ENCODE data around the gene OSTC.

The OSTC gene

DNA sequence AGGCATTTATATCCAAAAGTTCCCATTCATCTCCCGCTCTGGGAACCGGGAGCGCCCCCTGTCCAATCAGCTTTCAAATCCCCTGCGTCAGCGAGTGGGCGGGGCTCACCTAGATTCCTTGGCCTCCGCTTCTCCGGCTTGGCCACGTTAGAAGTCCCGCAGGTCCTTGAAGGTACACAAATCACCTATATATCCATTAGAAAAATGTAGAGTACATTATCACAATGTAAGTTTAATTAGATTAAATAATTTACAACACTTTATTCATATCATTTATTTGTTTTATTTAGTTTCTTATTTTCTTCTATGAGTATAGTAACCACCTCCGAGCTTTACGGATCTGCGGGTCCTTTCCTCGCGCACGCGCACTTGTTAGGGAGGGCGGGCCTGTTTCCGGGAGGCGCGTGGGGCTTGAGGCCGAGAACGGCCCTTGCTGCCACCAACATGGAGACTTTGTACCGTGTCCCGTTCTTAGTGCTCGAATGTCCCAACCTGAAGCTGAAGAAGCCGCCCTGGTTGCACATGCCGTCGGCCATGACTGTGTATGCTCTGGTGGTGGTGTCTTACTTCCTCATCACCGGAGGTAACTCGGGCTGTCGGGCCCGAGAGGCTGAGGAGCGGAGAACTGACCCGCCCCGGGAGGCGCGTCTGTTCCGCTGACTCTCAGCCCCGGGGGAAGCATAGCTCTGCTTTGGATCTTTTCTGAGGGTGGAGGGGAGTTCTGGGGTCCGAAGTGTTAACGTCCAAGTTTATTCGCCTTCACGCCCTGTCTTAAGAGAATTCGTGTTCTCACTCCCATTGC lies at the start of gene OSTC:
TSS of gene OSTC (plus strand) at position 388 of the 802 bp plus-strand sequence. CDS start at position 445, 57 bp downstream.
- peak within 1 kb of the TSS; percentile 77 for H3K27ac ChIP-seq (ENCODE audit: low read depth, low read length)
- H3K79me2 ChIP-seq (ENCODE audit: control insufficient read depth, insufficient read depth, low read length, unreplicated experiment) = peaks cover 50% of the 10 kb centered on the region

DNA sequence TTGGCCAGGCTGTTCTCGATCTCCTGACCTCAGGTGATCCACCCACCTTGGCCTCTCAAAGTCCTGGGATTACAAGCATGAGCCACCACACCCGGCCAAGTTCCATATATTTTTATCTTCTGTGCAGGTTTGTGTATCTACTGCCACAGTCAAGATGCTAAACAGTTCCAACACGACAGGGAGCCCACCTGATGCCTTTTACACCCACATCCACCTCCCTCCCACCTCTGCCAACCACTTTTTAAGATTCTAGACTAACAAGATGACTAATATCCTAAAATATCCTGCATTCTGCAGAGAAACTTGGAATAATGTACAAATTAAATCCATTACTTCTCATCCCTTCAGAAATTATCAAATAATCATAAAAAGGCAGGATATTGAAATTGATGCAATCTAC lies 49.3 kb upstream of the OSTC start:
- no peaks in the 10 kb centered on the region for H3K36me3 ChIP-seq (ENCODE audit: insufficient read depth, low read length)
- H3K4me3 ChIP-seq (ENCODE audit: low read depth, low read length) = no peak overlapping the region
- no peak overlapping the region for H2AFZ ChIP-seq (ENCODE audit: low read length, unreplicated experiment)
- no peaks in the 10 kb centered on the region for H3K27me3 ChIP-seq (ENCODE audit: insufficient read depth, low read length)
- peaks cover 9% of the 10 kb centered on the region for H3K4me1 ChIP-seq (ENCODE audit: control insufficient read depth, insufficient read depth, low read length, unreplicated experiment)
- H3K79me2 ChIP-seq (ENCODE audit: control insufficient read depth, insufficient read depth, low read length, unreplicated experiment) = no peaks in the 10 kb centered on the region
- H3K27ac ChIP-seq (ENCODE audit: low read depth, low read length) = no peak overlapping the region

More for the DNA sequence above, at the start of gene OSTC:
- Histone ChIP-seq H2AFZ (ENCODE audit: low read length, unreplicated experiment) (peak within 1 kb of the TSS; percentile 95), H3K4me3 (ENCODE audit: low read depth, low read length) (peak within 1 kb of the TSS; percentile 97), H3K4me1 (ENCODE audit: control insufficient read depth, insufficient read depth, low read length, unreplicated experiment) (peaks cover 21% of the 10 kb centered on the region), H3K27me3 (ENCODE audit: insufficient read depth, low read length) (no peaks in the 10 kb centered on the region), H3K36me3 (ENCODE audit: insufficient read depth, low read length) (peaks cover 6% of the 10 kb centered on the region)

DNA sequence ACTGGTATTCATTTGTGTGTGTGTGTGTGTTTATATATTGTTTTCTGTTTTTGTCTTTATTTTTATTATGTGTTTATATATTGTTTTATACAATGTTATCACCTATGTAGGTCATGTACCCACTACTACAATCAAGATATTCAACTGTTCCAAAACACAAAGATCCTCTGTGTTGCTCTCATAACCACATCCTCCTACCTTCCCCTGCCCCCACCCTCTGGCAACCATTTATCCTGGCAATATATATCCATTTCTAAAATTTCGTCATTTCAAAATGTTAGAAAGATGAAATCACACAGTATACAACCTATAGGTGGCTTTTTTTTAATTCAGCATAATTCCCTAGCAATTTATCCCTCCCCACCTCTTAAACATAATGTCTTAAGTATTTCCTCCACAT lies 48.9 kb upstream of the OSTC start:
- no peaks in the 10 kb centered on the region for H3K36me3 ChIP-seq (ENCODE audit: insufficient read depth, low read length)
- H2AFZ ChIP-seq (ENCODE audit: low read length, unreplicated experiment) = no peak overlapping the region
- H3K27ac ChIP-seq (ENCODE audit: low read depth, low read length) = no peak overlapping the region
- H3K4me1 ChIP-seq (ENCODE audit: control insufficient read depth, insufficient read depth, low read length, unreplicated experiment) = peaks cover 7% of the 10 kb centered on the region
- H3K27me3 ChIP-seq (ENCODE audit: insufficient read depth, low read length) = no peaks in the 10 kb centered on the region
- no peaks in the 10 kb centered on the region for H3K79me2 ChIP-seq (ENCODE audit: control insufficient read depth, insufficient read depth, low read length, unreplicated experiment)
- no peak overlapping the region for H3K4me3 ChIP-seq (ENCODE audit: low read depth, low read length)

DNA sequence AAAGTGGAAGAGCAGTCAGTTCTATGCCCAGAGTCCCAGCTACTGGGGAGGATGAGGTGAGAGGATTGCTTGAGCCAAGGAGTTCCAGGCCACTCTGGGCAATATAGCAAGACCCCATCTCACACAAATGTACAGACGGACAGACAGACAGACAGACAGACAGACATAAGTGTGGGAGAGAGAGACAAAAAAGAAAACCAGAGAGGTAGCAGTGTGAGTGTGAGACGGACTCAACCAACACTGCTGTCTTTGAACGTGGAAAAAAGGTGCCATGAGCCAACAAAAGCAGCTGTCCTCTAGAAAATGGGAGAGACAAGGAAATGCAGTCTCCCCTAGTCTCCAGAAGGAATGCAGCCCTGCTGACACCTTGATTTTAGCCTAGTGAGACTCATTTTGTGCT lies 48.2 kb upstream of the OSTC start:
- Histone ChIP-seq H3K27ac (ENCODE audit: low read depth, low read length) (no peak overlapping the region), H3K4me3 (ENCODE audit: low read depth, low read length) (no peak overlapping the region), H2AFZ (ENCODE audit: low read length, unreplicated experiment) (no peak overlapping the region), H3K27me3 (ENCODE audit: insufficient read depth, low read length) (no peaks in the 10 kb centered on the region), H3K79me2 (ENCODE audit: control insufficient read depth, insufficient read depth, low read length, unreplicated experiment) (no peaks in the 10 kb centered on the region), H3K4me1 (ENCODE audit: control insufficient read depth, insufficient read depth, low read length, unreplicated experiment) (peaks cover 5% of the 10 kb centered on the region), H3K36me3 (ENCODE audit: insufficient read depth, low read length) (no peaks in the 10 kb centered on the region)

DNA sequence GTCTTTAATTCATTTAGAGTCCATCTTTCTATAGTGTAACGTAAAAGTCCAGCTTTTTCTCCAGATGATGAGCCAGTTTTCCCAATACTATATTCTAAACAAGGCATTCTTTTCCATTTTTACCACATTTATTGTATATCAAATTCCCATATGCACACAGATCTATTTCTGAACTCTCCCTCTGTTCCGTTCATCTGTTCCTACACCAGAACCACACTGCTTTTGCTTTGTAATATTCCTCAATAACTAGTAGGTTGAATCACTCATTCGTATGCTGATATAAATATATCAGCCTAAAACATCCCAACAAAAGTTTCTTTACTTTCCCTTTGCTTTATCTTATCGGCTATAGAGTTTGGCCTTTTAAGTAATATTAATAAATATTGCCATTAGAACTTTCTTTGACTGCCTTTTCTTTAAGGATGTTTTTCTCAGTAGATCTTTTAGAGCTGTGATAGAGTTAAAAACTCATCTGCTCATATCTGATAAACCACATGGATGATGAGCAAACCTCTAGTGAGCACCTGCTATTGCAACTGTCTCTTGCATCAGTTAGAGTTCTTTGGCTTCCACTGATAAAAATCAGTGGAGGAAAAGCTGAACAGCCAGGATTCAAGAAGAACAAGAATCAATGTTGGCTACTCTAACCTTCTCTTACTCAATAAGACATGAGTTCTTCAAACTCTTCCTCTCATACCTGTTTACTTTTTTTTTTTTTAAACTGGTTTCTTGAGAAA lies 43.2 kb upstream of the OSTC start:
- Histone ChIP-seq H3K4me3 (ENCODE audit: low read depth, low read length) (no peak overlapping the region), H3K27ac (ENCODE audit: low read depth, low read length) (no peak overlapping the region)

DNA sequence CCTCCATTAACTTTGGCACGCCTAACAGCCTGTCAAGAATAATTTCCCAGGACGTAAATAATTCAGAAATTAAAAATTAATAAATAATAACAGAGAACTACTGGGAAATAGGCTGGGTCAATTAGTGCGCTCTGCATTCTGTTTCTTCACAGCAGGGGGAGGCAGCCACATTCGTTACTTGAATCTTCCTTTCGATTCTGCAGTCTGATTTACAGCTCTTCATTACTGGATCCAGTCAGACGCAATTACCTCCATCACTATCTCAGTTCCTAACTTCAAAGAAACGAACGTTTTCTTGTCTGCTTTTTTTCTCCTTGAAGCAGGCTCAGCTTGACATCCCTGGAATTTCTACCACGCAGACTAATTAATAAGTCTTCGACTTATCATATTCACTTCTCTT lies 39.0 kb upstream of the OSTC start:
- Histone ChIP-seq H3K79me2 (ENCODE audit: control insufficient read depth, insufficient read depth, low read length, unreplicated experiment) (no peaks in the 10 kb centered on the region), H3K4me3 (ENCODE audit: low read depth, low read length) (peak overlapping the region; percentile 75), H2AFZ (ENCODE audit: low read length, unreplicated experiment) (peak overlapping the region; percentile 62), H3K27ac (ENCODE audit: low read depth, low read length) (no peak overlapping the region), H3K4me1 (ENCODE audit: control insufficient read depth, insufficient read depth, low read length, unreplicated experiment) (no peaks in the 10 kb centered on the region), H3K36me3 (ENCODE audit: insufficient read depth, low read length) (0 out of 2 replicates have a peak, but pooled peaks cover 3% of the 10 kb centered on the region), H3K27me3 (ENCODE audit: insufficient read depth, low read length) (no peaks in the 10 kb centered on the region)

More for the DNA sequence above, 43.2 kb upstream of the OSTC start:
- H3K79me2 ChIP-seq (ENCODE audit: control insufficient read depth, insufficient read depth, low read length, unreplicated experiment) = no peaks in the 10 kb centered on the region
- H3K4me1 ChIP-seq (ENCODE audit: control insufficient read depth, insufficient read depth, low read length, unreplicated experiment) = no peaks in the 10 kb centered on the region
- no peak overlapping the region for H2AFZ ChIP-seq (ENCODE audit: low read length, unreplicated experiment)
- H3K27me3 ChIP-seq (ENCODE audit: insufficient read depth, low read length) = no peaks in the 10 kb centered on the region
- no peaks in the 10 kb centered on the region for H3K36me3 ChIP-seq (ENCODE audit: insufficient read depth, low read length)

DNA sequence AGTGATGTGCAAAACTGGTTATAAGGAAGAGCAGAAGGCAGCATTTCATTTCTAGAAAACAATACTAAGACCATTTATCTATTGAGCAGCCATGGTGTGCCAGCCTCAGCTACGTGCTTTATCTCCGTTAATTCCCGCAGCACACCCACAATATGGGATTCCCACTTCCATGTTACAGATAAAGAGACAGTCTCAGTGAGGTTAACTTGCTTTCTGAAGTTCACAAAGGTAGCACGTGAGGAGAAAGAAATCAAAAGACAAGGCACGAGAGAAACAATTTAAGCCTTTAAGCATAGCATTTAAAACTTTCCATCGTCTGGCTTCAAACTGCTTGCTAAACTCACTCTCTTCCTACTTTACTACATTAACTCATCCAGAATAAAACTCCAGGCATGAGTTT lies 38.0 kb upstream of the OSTC start:
- H3K36me3 ChIP-seq (ENCODE audit: insufficient read depth, low read length) = 0 out of 2 replicates have a peak, but pooled peaks cover 3% of the 10 kb centered on the region
- H3K4me1 ChIP-seq (ENCODE audit: control insufficient read depth, insufficient read depth, low read length, unreplicated experiment) = no peaks in the 10 kb centered on the region
- no peak overlapping the region for H3K4me3 ChIP-seq (ENCODE audit: low read depth, low read length)
- no peaks in the 10 kb centered on the region for H3K79me2 ChIP-seq (ENCODE audit: control insufficient read depth, insufficient read depth, low read length, unreplicated experiment)
- H2AFZ ChIP-seq (ENCODE audit: low read length, unreplicated experiment) = no peak overlapping the region
- no peak overlapping the region for H3K27ac ChIP-seq (ENCODE audit: low read depth, low read length)
- no peaks in the 10 kb centered on the region for H3K27me3 ChIP-seq (ENCODE audit: insufficient read depth, low read length)

DNA sequence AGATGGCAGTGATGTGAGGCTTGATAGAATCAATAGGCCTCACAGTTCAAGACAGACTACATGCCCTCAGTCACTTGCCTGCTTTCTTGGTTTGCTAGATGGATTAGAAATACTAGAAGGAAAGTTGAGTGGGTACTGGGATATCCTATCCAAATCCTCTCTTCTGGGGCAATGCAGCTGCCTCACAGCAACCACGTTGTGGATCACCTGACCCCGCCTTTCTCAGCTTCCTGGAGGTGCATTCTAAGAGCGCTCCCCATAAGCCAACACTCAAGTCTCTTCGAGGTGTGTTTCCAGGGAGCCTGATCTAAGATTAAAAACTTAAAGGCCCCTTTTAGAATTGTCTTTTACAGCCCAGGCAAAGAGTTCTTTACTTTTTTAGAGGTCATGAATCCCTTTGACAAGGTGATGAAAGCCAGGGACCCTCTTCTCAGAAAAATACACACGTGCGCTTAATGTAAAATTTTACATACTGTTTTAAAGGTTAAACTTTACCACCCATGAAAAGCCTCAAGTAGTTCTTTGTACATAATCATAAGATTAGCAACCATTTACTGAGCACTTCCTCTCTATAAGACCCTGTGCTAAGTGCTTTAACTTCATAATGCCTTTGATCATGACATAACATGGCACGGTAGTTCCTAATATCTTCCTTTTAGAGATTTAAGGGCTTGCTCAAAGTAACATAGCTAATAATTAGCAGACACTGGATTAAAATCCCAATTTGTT lies 30.9 kb upstream of the OSTC start:
- H3K27ac ChIP-seq (ENCODE audit: low read depth, low read length) = peak overlapping the region; percentile 24; the same call in 1 of the 2 replicates
- peaks cover 42% of the 10 kb centered on the region for H3K79me2 ChIP-seq (ENCODE audit: control insufficient read depth, insufficient read depth, low read length, unreplicated experiment)
- H3K36me3 ChIP-seq (ENCODE audit: insufficient read depth, low read length) = peaks cover 38% of the 10 kb centered on the region
- no peaks in the 10 kb centered on the region for H3K27me3 ChIP-seq (ENCODE audit: insufficient read depth, low read length)
- H2AFZ ChIP-seq (ENCODE audit: low read length, unreplicated experiment) = peak overlapping the region; percentile 85
- peaks cover 26% of the 10 kb centered on the region for H3K4me1 ChIP-seq (ENCODE audit: control insufficient read depth, insufficient read depth, low read length, unreplicated experiment)
- H3K4me3 ChIP-seq (ENCODE audit: low read depth, low read length) = peak overlapping the region; percentile 92

DNA sequence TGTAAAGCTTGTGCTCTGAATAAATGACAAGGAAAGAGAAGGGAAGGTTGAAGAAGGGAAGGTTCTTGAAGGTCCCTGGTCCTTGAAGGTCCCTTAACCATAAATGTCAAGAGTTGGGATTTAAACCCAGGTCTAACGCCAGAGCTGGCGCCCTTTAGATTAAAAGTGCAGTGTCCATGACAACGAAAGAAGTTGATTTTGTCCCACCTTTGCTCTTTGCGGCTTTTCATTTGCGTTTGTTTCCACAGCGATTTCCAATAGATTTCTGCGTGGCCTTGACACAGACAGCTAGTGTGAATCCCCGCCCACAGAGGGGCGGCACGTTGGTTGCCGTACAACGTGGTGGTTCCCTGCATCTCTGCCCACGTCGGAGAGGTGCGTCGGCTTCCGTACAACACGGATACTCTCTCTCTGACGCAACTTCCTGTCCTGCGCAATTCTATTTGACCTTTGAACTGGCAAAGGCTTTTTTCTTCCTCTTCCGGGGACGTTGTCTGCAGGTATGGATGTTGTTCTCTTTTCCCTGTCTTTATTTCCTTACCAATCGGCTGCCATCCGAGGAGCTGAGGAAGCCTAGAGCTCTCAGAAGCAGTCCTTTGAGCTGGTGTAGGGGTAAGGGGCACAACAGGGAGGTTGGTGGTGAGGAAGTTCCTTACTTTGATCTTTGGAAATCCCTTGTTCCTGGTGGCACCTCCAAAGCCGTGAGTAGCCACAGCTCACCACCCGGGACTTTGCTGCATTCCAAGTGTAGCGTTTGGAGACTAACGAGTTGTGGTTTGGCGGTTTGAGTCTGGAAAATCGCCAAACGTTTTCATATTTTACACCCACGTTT lies 30.1 kb upstream of the OSTC start, which contains the start of gene RPL34:
TSS of gene RPL34 (plus strand) at position 476 of the 832 bp plus-strand sequence. CDS start 1,384 bp downstream, outside the sequence.
- H2AFZ ChIP-seq (ENCODE audit: low read length, unreplicated experiment) = peak within 1 kb of the TSS; percentile 85
- H3K4me3 ChIP-seq (ENCODE audit: low read depth, low read length) = peak within 1 kb of the TSS; percentile 92
- H3K36me3 ChIP-seq (ENCODE audit: insufficient read depth, low read length) = peaks cover 46% of the 10 kb centered on the region
- H3K4me1 ChIP-seq (ENCODE audit: control insufficient read depth, insufficient read depth, low read length, unreplicated experiment) = peaks cover 29% of the 10 kb centered on the region
- no peaks in the 10 kb centered on the region for H3K27me3 ChIP-seq (ENCODE audit: insufficient read depth, low read length)
- H3K27ac ChIP-seq (ENCODE audit: low read depth, low read length) = peak within 1 kb of the TSS; percentile 60
- H3K79me2 ChIP-seq (ENCODE audit: control insufficient read depth, insufficient read depth, low read length, unreplicated experiment) = peaks cover 44% of the 10 kb centered on the region

Measured in ACC112 (cell line).